GM10266 (cell line): Measurements from ENCODE around the gene FLNB.
A peak's percentile ranks its signal among the peaks of the same experiment; 100 is the strongest.

Source experiments
- DNase-seq: peaks from one replicate; pipeline ENCODE4 v3.0.0; 2012; ENCODE audit errors: extremely low spot score
- CTCF ChIP-seq: IDR thresholded peaks from 2 replicates; pipeline ENCODE4 v1.5.1; 2012; ENCODE audit warnings: mild to moderate bottlenecking, low read depth; ENCODE audit not compliant: control insufficient read depth, insufficient read depth; ENCODE audit errors: missing control alignments

Gene FLNB

GRCh38 chr3:58205981-58206380 is 197.8 kb downstream of the FLNB start:
- DNase-seq = no peak
- TF ChIP-seq CTCF = no peak

GRCh38 chr3:58206406-58207011 is 198.3 kb downstream of the FLNB start:
- DNase-seq = no peak

GRCh38 chr3:58207954-58208353 is 199.7 kb downstream of the FLNB start:
- no peak for TF ChIP-seq CTCF
- no peak for DNase-seq

More at GRCh38 chr3:58206406-58207011, 198.3 kb downstream of the FLNB start:
- TF ChIP-seq CTCF = no peak

GRCh38 chr3:58209933-58210332 is 201.7 kb downstream of the FLNB start:
- no peak for TF ChIP-seq CTCF
- no peak for DNase-seq

- no peak for DNase-seq
- no peak for TF ChIP-seq CTCF
These were observed 202.7 kb downstream of the FLNB start, which contains the start of gene DNASE1L3 for GRCh38 chr3:58210761-58211460. DNASE1L3 (minus strand) TSS chr3:58210972; CDS start chr3:58210906, 66 bp downstream.

GRCh38 chr3:58214484-58215316 is 206.5 kb downstream of the FLNB start:
- peak; percentile 16 for TF ChIP-seq CTCF
- peak; percentile 59 for DNase-seq
